Bronchial epithelial cell (primary cell): ENCODE results near the gene DYNLRB2. TPM values are rescaled to one million over a fixed set of nuclear protein-coding genes. Genes with fewer than 3 reads are reported as not detected.

ENCODE experiments used
- DNase-seq: peaks from one replicate; pipeline ENCODE4 v3.0.0-alpha.2; 2010; ENCODE audit warnings: low read depth
- FAIRE-seq: peaks from 2 replicates; lab custom pipeline; 2011; peaks lifted over from hg19 to GRCh38; lab: Jason Lieb, UNC
- H3K27me3 ChIP-seq: 2 replicates; pipeline ENCODE4 v1.5.1; 2011; ENCODE audit warnings: low read length; ENCODE audit not compliant: control insufficient read depth, insufficient read depth
- H3K36me3 ChIP-seq: 2 replicates; pipeline ENCODE4 v1.5.1; 2011; ENCODE audit warnings: low read length; ENCODE audit not compliant: control insufficient read depth, insufficient read depth
- H3K4me3 ChIP-seq: 2 replicates; pipeline ENCODE4 v1.5.1; 2011; ENCODE audit warnings: mild to moderate bottlenecking, low read depth, low read length, control low read depth
- CTCF ChIP-seq: IDR thresholded peaks from 2 replicates; pipeline ENCODE4 v1.5.1; 2011; ENCODE audit warnings: mild to moderate bottlenecking, moderate library complexity, low read length, control low read depth, inconsistent platforms; ENCODE audit not compliant: insufficient read depth, severe bottlenecking
- total RNA-seq: library from RNA; depleted of rRNA; stranded (reverse); fragments of >200 nt; gene quantifications from 2 replicates; pipeline ENCODE4 v1.2.1, GENCODE V29; 2014

DYNLRB2 gene
- total RNA-seq, 1 donor from 2014 or later, result not detected

- Histone ChIP-seq H3K27me3 (no peaks in the 10 kb centered on the region), H3K4me3 (no peak overlapping the region), H3K36me3 (no peaks in the 10 kb centered on the region)
- no peak for DNase-seq
- no peak for TF ChIP-seq CTCF
- no peak for FAIRE-seq
Measured at GRCh38 chr16:80554033-80554432, 13.2 kb downstream of the DYNLRB2 start.

DNA sequence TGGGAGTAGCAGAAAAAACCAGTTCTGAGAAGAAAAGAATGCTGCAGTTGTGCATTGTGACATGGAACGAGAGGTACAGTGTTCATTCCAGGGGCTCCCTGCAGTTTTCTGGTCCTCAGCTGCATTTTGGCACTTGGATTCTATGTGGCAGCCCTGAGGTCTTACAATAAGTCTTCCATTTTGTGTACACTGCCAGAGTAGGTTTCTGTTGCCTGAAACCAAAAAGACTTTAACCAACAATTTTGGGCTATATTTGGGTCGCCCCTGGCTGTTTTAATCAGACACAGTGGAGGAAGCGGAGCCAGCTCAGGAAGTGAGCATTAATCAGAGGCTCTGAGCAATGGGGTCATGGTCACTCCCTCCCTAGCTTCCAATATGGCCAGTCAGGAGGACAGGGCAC, 15.7 kb downstream of the DYNLRB2 start:
- no peaks in the 10 kb centered on the region for H3K27me3 ChIP-seq
- DNase-seq, result no peak
- no peak overlapping the region for H3K4me3 ChIP-seq
- no peak for TF ChIP-seq CTCF
- no peak for FAIRE-seq
- no peaks in the 10 kb centered on the region for H3K36me3 ChIP-seq

DNA sequence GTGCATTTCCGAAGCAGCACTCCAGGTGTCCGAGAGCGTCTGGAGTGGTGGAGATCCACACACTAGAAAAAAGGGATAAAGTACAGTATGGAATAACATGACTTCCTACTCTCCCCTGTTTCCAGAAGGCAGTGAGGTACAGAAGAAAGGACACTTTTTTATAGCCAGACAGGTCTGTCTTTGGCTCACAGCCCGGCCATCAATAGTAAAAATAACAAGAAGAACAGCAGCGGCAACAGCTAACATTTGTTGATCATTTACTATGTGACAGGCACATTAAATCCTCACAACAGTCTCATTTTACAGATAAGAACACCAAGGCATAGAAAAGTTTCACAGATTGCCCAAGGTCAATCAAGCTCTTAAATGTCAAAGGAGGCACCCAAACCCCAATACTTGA, 16.2 kb downstream of the DYNLRB2 start:
- no peak for TF ChIP-seq CTCF
- DNase-seq, result no peak
- no peaks in the 10 kb centered on the region for H3K36me3 ChIP-seq
- H3K4me3 ChIP-seq, result no peak overlapping the region
- peak; percentile 23 for FAIRE-seq
- no peaks in the 10 kb centered on the region for H3K27me3 ChIP-seq

GRCh38 chr16:80559369-80559768, 18.6 kb downstream of the DYNLRB2 start:
- Histone ChIP-seq H3K36me3 (no peaks in the 10 kb centered on the region), H3K4me3 (no peak overlapping the region), H3K27me3 (no peaks in the 10 kb centered on the region)
- no peak for TF ChIP-seq CTCF
- FAIRE-seq, result no peak
- no peak for DNase-seq

DNA sequence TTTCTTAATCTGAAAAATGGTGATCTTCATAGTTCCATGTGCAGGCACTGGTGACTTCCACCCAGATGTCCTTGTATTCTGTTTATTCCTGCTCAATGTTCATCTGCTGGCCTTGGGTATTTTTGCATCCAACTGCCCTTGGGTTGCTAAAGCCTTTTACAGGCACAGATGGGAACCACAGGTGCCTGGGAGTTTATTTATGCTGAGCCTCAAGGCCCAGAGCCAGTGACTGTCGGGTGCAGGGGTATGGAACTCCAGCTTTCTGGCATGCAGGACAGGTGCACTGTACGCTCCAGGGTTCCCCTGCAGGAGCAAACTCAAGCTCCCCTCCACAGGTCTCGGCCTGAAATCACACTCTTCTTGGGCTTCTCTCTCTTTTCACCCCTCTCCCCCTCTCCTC, 22.3 kb downstream of the DYNLRB2 start:
- H3K27me3 ChIP-seq, result no peaks in the 10 kb centered on the region
- DNase-seq (no peak), FAIRE-seq (no peak)
- no peak for TF ChIP-seq CTCF
- no peak overlapping the region for H3K4me3 ChIP-seq
- H3K36me3 ChIP-seq, result no peaks in the 10 kb centered on the region

DNA sequence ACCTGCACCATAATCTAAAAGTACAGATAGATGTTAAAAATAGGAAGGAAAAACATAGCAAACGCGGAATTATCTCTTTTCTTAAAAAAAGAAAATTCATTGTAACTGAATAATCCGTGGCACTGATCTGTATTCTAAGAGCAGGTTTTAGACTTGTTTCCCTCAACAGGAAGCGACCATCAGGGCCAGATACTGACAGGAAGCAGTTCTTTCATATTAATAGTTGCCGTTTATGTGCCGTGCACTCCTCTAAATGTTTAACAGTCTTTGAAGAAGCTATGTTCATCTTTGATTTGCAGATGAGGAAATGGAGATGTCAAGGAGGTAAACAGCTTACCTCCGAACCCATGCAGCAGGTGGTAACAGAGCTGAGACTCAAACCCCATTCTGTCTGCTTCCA, 23.6 kb downstream of the DYNLRB2 start:
- FAIRE-seq (no peak), DNase-seq (no peak)
- TF ChIP-seq CTCF, result no peak
- no peaks in the 10 kb centered on the region for H3K27me3 ChIP-seq
- H3K36me3 ChIP-seq, result no peaks in the 10 kb centered on the region
- H3K4me3 ChIP-seq, result no peak overlapping the region
